ENCODE measurements around the gene ADAMTSL2. TPM values are rescaled to one million over a fixed set of nuclear protein-coding genes. Genes with fewer than 3 reads are reported as not detected.

Gene ADAMTSL2
- total RNA-seq, 2 donors from 2014 or later: 0.18 to 0.93 TPM

- Histone ChIP-seq H3K36me3 (ENCODE audit: control insufficient read depth, insufficient read depth, low read length) (no peaks in the 10 kb centered on the region), H3K9me3 (ENCODE audit: control insufficient read depth, low read length) (peaks cover 9% of the 10 kb centered on the region), H3K4me3 (ENCODE audit: low read length) (no peak overlapping the region), H3K27me3 (ENCODE audit: control insufficient read depth, insufficient read depth, low read length, poor library complexity, severe bottlenecking) (no peaks in the 10 kb centered on the region), H3K4me1 (ENCODE audit: control insufficient read depth, insufficient read depth, low read length) (no peaks in the 10 kb centered on the region), H3K27ac (ENCODE audit: low read depth, low read length) (no peak overlapping the region), H3K9ac (ENCODE audit: extremely low read depth, low read length, poor library complexity, severe bottlenecking) (no peak overlapping the region)
- H3K27ac Mint-ChIP-seq: no peak overlapping the region
- TF ChIP-seq CTCF (conservative IDR thresholded peaks at IDR 0.05): no peak
- 82 to 100% methylated on average over 1 to 8 of the region's 8 CpGs for WGBS, 2 experiments (ENCODE audit: insufficient coverage in 1 of 2, insufficient read length in 1 of 2)
- no peak overlapping the region for H3K4me3 Mint-ChIP-seq
- H3K27me3 Mint-ChIP-seq (ENCODE audit: insufficient read depth): peaks cover 12% of the 10 kb centered on the region
- H3K36me3 Mint-ChIP-seq (ENCODE audit: low read depth): no peaks in the 10 kb centered on the region
- no peaks in the 10 kb centered on the region for H3K4me1 Mint-ChIP-seq
- DNase-seq: no peak
- H3K9me3 Mint-ChIP-seq: peaks cover 30% of the 10 kb centered on the region
Measured at GRCh38 chr9:133595910-133596309, 61.4 kb downstream of the ADAMTSL2 start.

- no peaks in the 10 kb centered on the region for H3K4me1 Mint-ChIP-seq
- no peaks in the 10 kb centered on the region for H3K36me3 Mint-ChIP-seq (ENCODE audit: low read depth)
- Histone ChIP-seq H3K4me3 (ENCODE audit: low read length) (no peak overlapping the region), H3K4me1 (ENCODE audit: control insufficient read depth, insufficient read depth, low read length) (no peaks in the 10 kb centered on the region), H3K9me3 (ENCODE audit: control insufficient read depth, low read length) (peaks cover 9% of the 10 kb centered on the region), H3K36me3 (ENCODE audit: control insufficient read depth, insufficient read depth, low read length) (no peaks in the 10 kb centered on the region), H3K27me3 (ENCODE audit: control insufficient read depth, insufficient read depth, low read length, poor library complexity, severe bottlenecking) (no peaks in the 10 kb centered on the region), H3K27ac (ENCODE audit: low read depth, low read length) (no peak overlapping the region), H3K9ac (ENCODE audit: extremely low read depth, low read length, poor library complexity, severe bottlenecking) (no peak overlapping the region)
- H3K27ac Mint-ChIP-seq: no peak overlapping the region
- H3K9me3 Mint-ChIP-seq: peaks cover 30% of the 10 kb centered on the region
- no peak for TF ChIP-seq CTCF (conservative IDR thresholded peaks at IDR 0.05)
- no peak for DNase-seq
- H3K27me3 Mint-ChIP-seq (ENCODE audit: insufficient read depth): peaks cover 12% of the 10 kb centered on the region
- H3K4me3 Mint-ChIP-seq: no peak overlapping the region
- 72 to 85% methylated on average over 4 to 7 of the region's 7 CpGs for WGBS, 2 experiments (ENCODE audit: insufficient coverage in 1 of 2, insufficient read length in 1 of 2)
Measured at GRCh38 chr9:133597316-133597957, 62.9 kb downstream of the ADAMTSL2 start.

GRCh38 chr9:133598978-133599377, 64.5 kb downstream of the ADAMTSL2 start:
- peaks cover 30% of the 10 kb centered on the region for H3K9me3 Mint-ChIP-seq

More at GRCh38 chr9:133598978-133599377, 64.5 kb downstream of the ADAMTSL2 start:
- H3K27ac ChIP-seq (ENCODE audit: low read depth, low read length): no peak overlapping the region
- H3K4me3 ChIP-seq (ENCODE audit: low read length): no peak overlapping the region
- no peaks in the 10 kb centered on the region for H3K4me1 Mint-ChIP-seq
- no peaks in the 10 kb centered on the region for H3K27me3 ChIP-seq (ENCODE audit: control insufficient read depth, insufficient read depth, low read length, poor library complexity, severe bottlenecking)
- H3K4me3 Mint-ChIP-seq: no peak overlapping the region
- no peaks in the 10 kb centered on the region for H3K36me3 ChIP-seq (ENCODE audit: control insufficient read depth, insufficient read depth, low read length)
- WGBS, 2 experiments (ENCODE audit: insufficient coverage in 1 of 2, insufficient read length in 1 of 2): 85 to 100% methylated on average over 1 to 7 of the region's 7 CpGs
- TF ChIP-seq CTCF (conservative IDR thresholded peaks at IDR 0.05): no peak
- DNase-seq: no peak
- H3K27ac Mint-ChIP-seq: no peak overlapping the region
- H3K27me3 Mint-ChIP-seq (ENCODE audit: insufficient read depth): peaks cover 12% of the 10 kb centered on the region
- peaks cover 9% of the 10 kb centered on the region for H3K9me3 ChIP-seq (ENCODE audit: control insufficient read depth, low read length)
- H3K36me3 Mint-ChIP-seq (ENCODE audit: low read depth): no peaks in the 10 kb centered on the region
- no peaks in the 10 kb centered on the region for H3K4me1 ChIP-seq (ENCODE audit: control insufficient read depth, insufficient read depth, low read length)
- no peak overlapping the region for H3K9ac ChIP-seq (ENCODE audit: extremely low read depth, low read length, poor library complexity, severe bottlenecking)

Data from endodermal cell (in vitro differentiated cells).